Esophagus muscularis mucosa (tissue), 3 donors: ENCODE measurements around the gene LCN2.
"Not testable (repeated sequence)": the region's sequence is repeated elsewhere in the genome, so short reads cannot be mapped to it uniquely, and the experiment has no call there.

Experiments used
- CTCF ChIP-seq, 3 experiments: fragments of 200-600 bp in 2 of 3; fragments of 450-650 bp in 1 of 3; sonication (generic) in 2 of 3; IDR thresholded peaks; one replicate each; pipeline ENCODE4 v1.5.1; 2017 to 2019; ENCODE audit warnings: antibody characterized with exemption in 3 of 3, mild to moderate bottlenecking in 2 of 3, moderate library complexity in 1 of 3
- POLR2AphosphoS5 ChIP-seq, 2 donors: sonication (generic); formaldehyde crosslinking; IDR thresholded peaks; one replicate each; pipeline ENCODE4 v1.6.1; 2017; ENCODE audit warnings: antibody characterized with exemption in 2 of 2

- TF ChIP-seq CTCF (IDR thresholded peaks at IDR 0.05): peak; percentile 25 to 49 (median 40)
- TF ChIP-seq POLR2AphosphoS5 (IDR thresholded peaks at IDR 0.05): not testable (repeated sequence)
These were observed 19.2 kb upstream of the LCN2 start for GRCh38 chr9:128129976-128130590.
